WTC11 (cell line): ENCODE data around the gene NUDT22. TPM values are rescaled to one million over a fixed set of nuclear protein-coding genes. Genes with fewer than 3 reads are reported as not detected.

Source experiments
- ATAC-seq: fragments of 200-7000 bp; cut with Tn5 transposase; 2 replicates; pipeline ENCODE4 v1.10.0; 2021; ENCODE audit warnings: mild to moderate bottlenecking, moderate library complexity
- CTCF ChIA-PET: fragments of 300-600 bp; sonication (Branson Sonifier 250); formaldehyde crosslinking; loops from one replicate; lab custom pipeline; 2021; ENCODE audit warnings: antibody characterized with exemption; lab: Charles Lee
- POLR2A ChIA-PET: fragments of 350-600 bp; sonication (Branson Sonifier 250); formaldehyde crosslinking; loops from one replicate; lab custom pipeline; 2021; ENCODE audit warnings: antibody characterized with exemption; lab: Charles Lee
- DNase-seq: peaks from one replicate; pipeline ENCODE4 v3.0.0; 2021; ENCODE audit warnings: low spot score
- H3K27ac Mint-ChIP-seq: 2 replicates; pipeline ENCODE4 v1.8.0; 2021; ENCODE audit warnings: mixed read lengths
- H3K27me3 Mint-ChIP-seq: 2 replicates; pipeline ENCODE4 v1.8.0; 2021; ENCODE audit warnings: low read depth, mild to moderate bottlenecking, moderate library complexity, mixed read lengths
- H3K36me3 Mint-ChIP-seq: 2 replicates; pipeline ENCODE4 v1.8.0; 2021; ENCODE audit warnings: mixed read lengths
- H3K4me1 Mint-ChIP-seq: 2 replicates; pipeline ENCODE4 v1.8.0; 2022; ENCODE audit warnings: mixed read lengths
- H3K4me3 Mint-ChIP-seq: 2 replicates; pipeline ENCODE4 v1.8.0; 2021; ENCODE audit warnings: mild to moderate bottlenecking, moderate library complexity, mixed read lengths
- H3K9me3 Mint-ChIP-seq: 2 replicates; pipeline ENCODE4 v1.8.0; 2021; ENCODE audit warnings: mixed read lengths
- ESRRA ChIP-seq: sonication (generic); formaldehyde crosslinking; IDR thresholded peaks from 2 replicates; pipeline ENCODE4 v1.8.1; 2022; ENCODE audit warnings: mild to moderate bottlenecking, missing genetic modification reagents, borderline replicate concordance
- FOXK1 ChIP-seq: sonication (generic); formaldehyde crosslinking; IDR thresholded peaks from 2 replicates; pipeline ENCODE4 v1.8.0; 2022; ENCODE audit warnings: mild to moderate bottlenecking, moderate library complexity, missing genetic modification reagents
- NFE2L1 ChIP-seq: sonication (generic); formaldehyde crosslinking; IDR thresholded peaks from 2 replicates; pipeline ENCODE4 v1.8.1; 2023; ENCODE audit warnings: missing genetic modification reagents
- PRRX2 ChIP-seq: fragments of 250-450 bp; sonication (Bioruptor Pico); IDR thresholded peaks from 2 replicates; pipeline ENCODE4 v1.8.0; 2021; ENCODE audit warnings: mild to moderate bottlenecking
- TP53 ChIP-seq: sonication (generic); formaldehyde crosslinking; IDR thresholded peaks from 2 replicates; pipeline ENCODE4 v1.8.1; 2023; ENCODE audit warnings: mild to moderate bottlenecking, missing genetic modification reagents
- total RNA-seq: library from RNA; stranded (reverse); gene quantifications from 3 replicates; pipeline ENCODE4 v1.2.3, GENCODE V29; 2021
- TF ChIP-seq, protein P1 (sequence below): fragments of 250-450 bp; sonication (Bioruptor Pico); IDR thresholded peaks from 2 replicates; pipeline ENCODE4 v1.8.0; 2021; ENCODE audit warnings: mild to moderate bottlenecking
- TF ChIP-seq, protein P2 (sequence below): sonication (generic); formaldehyde crosslinking; IDR thresholded peaks from 2 replicates; pipeline ENCODE4 v1.8.1; 2022; ENCODE audit warnings: low read depth, missing genetic modification reagents, borderline replicate concordance
- TF ChIP-seq, protein P3 (sequence below): sonication (generic); formaldehyde crosslinking; conservative IDR thresholded peaks from 2 replicates; pipeline ENCODE4 v1.8.1; 2022; ENCODE audit warnings: mild to moderate bottlenecking, missing genetic modification reagents
- TF ChIP-seq, protein P4 (sequence below): sonication (generic); formaldehyde crosslinking; IDR thresholded peaks from 2 replicates; pipeline ENCODE4 v1.8.1; 2022; ENCODE audit warnings: mild to moderate bottlenecking, moderate library complexity, missing genetic modification reagents
- TF ChIP-seq, protein P5 (sequence below): fragments of 250-450 bp; sonication (Bioruptor Pico); conservative IDR thresholded peaks from 2 replicates; pipeline ENCODE4 v1.9.0; 2021; ENCODE audit warnings: mild to moderate bottlenecking
- TF ChIP-seq, protein P6 (sequence below): sonication (generic); formaldehyde crosslinking; IDR thresholded peaks from 2 replicates; pipeline ENCODE4 v1.8.1; 2022; ENCODE audit warnings: mild to moderate bottlenecking, missing genetic modification reagents, moderate library complexity, borderline replicate concordance
- TF ChIP-seq, protein P7 (sequence below): sonication (generic); formaldehyde crosslinking; IDR thresholded peaks from 2 replicates; pipeline ENCODE4 v1.8.1; 2023; ENCODE audit warnings: mild to moderate bottlenecking, moderate library complexity, missing genetic modification reagents
- TF ChIP-seq, protein P8 (sequence below): sonication (generic); formaldehyde crosslinking; IDR thresholded peaks from 2 replicates; pipeline ENCODE4 v1.8.1; 2022; ENCODE audit warnings: missing genetic modification reagents, borderline replicate concordance

Gene NUDT22
- total RNA-seq, 1 experiment from 2014 or later = 64.4 TPM

DNA sequence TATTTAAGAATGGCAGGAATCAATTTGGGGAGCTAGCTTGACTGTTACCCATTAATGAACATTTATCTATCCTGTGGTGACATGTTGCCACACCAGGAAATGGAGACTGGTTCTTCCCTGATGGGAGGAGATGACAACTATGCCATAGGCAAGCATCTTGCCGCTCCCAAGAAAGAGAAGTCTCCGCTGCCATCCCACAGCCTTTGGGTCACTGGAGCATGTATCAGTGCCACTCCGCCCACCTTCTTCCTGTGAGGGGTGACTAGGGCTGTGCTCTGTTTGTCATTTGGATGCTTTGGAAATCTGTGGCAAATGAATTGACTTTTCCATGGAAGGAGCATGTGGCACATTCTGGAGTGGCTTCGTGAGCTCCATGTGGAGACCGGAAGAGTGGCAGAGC is 33.6 kb upstream of the NUDT22 start:
- CTCF ChIA-PET = interaction anchor here (1.2 to 2.1 kb wide), 3 partner anchors 12 to 40 kb away, joined by 4 to 11 read pairs (median 4); no protein-coding TSS in a partner anchor

DNA sequence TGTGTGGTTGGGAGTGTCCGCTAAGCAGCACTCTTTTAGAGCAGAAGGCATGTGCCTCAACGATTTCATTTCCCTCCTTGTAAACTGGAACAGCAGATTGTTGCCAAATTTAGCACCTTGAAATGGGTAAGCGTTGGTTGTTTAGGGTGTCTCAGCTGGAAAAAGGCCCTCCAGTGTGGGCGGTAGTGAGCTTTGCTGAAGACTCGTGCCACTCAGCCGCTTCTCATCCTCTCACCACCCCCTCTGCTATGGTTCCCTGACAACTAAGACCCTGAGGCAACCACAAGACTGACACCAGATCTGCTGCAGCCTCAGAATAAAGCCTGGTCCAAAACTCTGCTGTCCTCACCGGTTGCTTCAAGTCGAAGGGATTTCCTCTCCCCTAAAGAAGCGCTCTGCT is 29.4 kb upstream of the NUDT22 start:
- H3K27ac Mint-ChIP-seq = no peak overlapping the region
- no peaks in the 10 kb centered on the region for H3K27me3 Mint-ChIP-seq
- no peaks in the 10 kb centered on the region for H3K4me1 Mint-ChIP-seq
- POLR2A ChIA-PET = interaction anchor here (0.5 to 1.5 kb wide), 2 partner anchors 11 to 1255 kb away, joined by 3 to 6 read pairs; partner anchors contain the start of gene STIP1
- DNase-seq (no peak), ATAC-seq (no peak)
- peaks cover 88% of the 10 kb centered on the region for H3K36me3 Mint-ChIP-seq
- TF ChIP-seq, protein P1, sequence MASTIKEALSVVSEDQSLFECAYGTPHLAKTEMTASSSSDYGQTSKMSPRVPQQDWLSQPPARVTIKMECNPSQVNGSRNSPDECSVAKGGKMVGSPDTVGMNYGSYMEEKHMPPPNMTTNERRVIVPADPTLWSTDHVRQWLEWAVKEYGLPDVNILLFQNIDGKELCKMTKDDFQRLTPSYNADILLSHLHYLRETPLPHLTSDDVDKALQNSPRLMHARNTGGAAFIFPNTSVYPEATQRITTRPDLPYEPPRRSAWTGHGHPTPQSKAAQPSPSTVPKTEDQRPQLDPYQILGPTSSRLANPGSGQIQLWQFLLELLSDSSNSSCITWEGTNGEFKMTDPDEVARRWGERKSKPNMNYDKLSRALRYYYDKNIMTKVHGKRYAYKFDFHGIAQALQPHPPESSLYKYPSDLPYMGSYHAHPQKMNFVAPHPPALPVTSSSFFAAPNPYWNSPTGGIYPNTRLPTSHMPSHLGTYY (CRISPR knock-in tag) = no peak
- TF ChIP-seq NFE2L1 (CRISPR knock-in tag) (no peak), FOXK1 (no peak), PRRX2 (no peak), TP53 (no peak), ESRRA (no peak)
- TF ChIP-seq, protein P2, sequence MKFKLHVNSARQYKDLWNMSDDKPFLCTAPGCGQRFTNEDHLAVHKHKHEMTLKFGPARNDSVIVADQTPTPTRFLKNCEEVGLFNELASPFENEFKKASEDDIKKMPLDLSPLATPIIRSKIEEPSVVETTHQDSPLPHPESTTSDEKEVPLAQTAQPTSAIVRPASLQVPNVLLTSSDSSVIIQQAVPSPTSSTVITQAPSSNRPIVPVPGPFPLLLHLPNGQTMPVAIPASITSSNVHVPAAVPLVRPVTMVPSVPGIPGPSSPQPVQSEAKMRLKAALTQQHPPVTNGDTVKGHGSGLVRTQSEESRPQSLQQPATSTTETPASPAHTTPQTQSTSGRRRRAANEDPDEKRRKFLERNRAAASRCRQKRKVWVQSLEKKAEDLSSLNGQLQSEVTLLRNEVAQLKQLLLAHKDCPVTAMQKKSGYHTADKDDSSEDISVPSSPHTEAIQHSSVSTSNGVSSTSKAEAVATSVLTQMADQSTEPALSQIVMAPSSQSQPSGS (CRISPR knock-in tag) = no peak
- TF ChIP-seq, protein P3, sequence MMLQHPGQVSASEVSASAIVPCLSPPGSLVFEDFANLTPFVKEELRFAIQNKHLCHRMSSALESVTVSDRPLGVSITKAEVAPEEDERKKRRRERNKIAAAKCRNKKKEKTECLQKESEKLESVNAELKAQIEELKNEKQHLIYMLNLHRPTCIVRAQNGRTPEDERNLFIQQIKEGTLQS (CRISPR knock-in tag) = no peak
- TF ChIP-seq, protein P4, sequence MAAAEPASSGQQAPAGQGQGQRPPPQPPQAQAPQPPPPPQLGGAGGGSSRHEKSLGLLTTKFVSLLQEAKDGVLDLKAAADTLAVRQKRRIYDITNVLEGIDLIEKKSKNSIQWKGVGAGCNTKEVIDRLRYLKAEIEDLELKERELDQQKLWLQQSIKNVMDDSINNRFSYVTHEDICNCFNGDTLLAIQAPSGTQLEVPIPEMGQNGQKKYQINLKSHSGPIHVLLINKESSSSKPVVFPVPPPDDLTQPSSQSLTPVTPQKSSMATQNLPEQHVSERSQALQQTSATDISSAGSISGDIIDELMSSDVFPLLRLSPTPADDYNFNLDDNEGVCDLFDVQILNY (CRISPR knock-in tag) = no peak
- TF ChIP-seq, protein P5, sequence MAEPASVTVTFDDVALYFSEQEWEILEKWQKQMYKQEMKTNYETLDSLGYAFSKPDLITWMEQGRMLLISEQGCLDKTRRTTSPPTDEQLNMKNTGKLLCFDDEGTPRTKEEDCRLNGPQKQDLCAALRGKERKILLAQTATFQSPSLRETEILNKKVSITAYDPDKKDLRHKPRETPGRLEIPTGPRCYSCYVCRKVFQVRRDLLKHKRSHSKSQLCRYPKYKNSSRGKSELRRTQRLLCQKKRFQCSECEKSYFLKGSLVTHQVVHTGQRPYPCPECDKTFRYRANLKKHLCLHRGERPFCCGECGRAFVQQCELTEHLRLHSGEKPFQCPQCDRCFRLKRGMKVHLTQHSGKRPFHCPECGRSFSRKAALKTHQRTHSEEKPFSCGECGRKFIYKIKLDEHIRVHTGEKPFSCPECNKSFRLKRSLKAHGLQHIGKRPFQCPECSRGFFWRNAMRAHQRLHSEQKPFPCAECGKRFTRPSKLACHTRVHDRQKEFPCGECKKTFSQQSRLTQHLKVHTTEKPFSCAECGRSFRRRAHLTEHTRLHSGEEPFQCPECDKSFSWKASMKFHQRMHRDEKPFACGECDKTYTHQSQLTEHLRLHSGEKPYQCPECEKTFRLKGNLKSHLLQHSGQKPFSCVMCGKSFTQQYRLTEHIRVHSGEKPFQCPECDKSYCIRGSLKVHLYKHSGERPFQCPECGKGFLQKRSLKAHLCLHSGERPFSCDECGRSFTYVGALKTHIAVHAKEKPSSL (CRISPR knock-in tag) = no peak
- H3K9me3 Mint-ChIP-seq = no peaks in the 10 kb centered on the region
- H3K4me3 Mint-ChIP-seq = no peak overlapping the region
- CTCF ChIA-PET = no interaction called here

More for the DNA sequence above, 33.6 kb upstream of the NUDT22 start:
- TF ChIP-seq, protein P6, sequence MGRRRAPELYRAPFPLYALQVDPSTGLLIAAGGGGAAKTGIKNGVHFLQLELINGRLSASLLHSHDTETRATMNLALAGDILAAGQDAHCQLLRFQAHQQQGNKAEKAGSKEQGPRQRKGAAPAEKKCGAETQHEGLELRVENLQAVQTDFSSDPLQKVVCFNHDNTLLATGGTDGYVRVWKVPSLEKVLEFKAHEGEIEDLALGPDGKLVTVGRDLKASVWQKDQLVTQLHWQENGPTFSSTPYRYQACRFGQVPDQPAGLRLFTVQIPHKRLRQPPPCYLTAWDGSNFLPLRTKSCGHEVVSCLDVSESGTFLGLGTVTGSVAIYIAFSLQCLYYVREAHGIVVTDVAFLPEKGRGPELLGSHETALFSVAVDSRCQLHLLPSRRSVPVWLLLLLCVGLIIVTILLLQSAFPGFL (CRISPR knock-in tag) = no peak
- TF ChIP-seq, protein P7, sequence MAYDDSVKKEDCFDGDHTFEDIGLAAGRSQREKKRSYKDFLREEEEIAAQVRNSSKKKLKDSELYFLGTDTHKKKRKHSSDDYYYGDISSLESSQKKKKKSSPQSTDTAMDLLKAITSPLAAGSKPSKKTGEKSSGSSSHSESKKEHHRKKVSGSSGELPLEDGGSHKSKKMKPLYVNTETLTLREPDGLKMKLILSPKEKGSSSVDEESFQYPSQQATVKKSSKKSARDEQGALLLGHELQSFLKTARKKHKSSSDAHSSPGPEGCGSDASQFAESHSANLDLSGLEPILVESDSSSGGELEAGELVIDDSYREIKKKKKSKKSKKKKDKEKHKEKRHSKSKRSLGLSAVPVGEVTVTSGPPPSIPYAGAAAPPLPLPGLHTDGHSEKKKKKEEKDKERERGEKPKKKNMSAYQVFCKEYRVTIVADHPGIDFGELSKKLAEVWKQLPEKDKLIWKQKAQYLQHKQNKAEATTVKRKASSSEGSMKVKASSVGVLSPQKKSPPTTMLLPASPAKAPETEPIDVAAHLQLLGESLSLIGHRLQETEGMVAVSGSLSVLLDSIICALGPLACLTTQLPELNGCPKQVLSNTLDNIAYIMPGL (CRISPR knock-in tag) = no peak
- TF ChIP-seq, protein P8, sequence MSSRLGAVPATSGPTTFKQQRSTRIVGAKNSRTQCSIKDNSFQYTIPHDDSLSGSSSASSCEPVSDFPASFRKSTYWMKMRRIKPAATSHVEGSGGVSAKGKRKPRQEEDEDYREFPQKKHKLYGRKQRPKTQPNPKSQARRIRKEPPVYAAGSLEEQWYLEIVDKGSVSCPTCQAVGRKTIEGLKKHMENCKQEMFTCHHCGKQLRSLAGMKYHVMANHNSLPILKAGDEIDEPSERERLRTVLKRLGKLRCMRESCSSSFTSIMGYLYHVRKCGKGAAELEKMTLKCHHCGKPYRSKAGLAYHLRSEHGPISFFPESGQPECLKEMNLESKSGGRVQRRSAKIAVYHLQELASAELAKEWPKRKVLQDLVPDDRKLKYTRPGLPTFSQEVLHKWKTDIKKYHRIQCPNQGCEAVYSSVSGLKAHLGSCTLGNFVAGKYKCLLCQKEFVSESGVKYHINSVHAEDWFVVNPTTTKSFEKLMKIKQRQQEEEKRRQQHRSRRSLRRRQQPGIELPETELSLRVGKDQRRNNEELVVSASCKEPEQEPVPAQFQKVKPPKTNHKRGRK (CRISPR knock-in tag) = no peak
- TF ChIP-seq, all 79 proteins: peak for 0
- Mint-ChIP-seq H3K27ac (peak overlapping the region; percentile 41; the same call in 1 of the 2 replicates), H3K36me3 (peaks cover 65% of the 10 kb centered on the region), H3K27me3 (no peaks in the 10 kb centered on the region), H3K9me3 (no peaks in the 10 kb centered on the region), H3K4me1 (peaks cover 9% of the 10 kb centered on the region), H3K4me3 (no peak overlapping the region)
- ATAC-seq = no peak
- DNase-seq = no peak
- POLR2A ChIA-PET = no interaction called here
